Measurements from ENCODE around the gene ARID3A.
"Not testable (repeated sequence)": the region's sequence is repeated elsewhere in the genome, so short reads cannot be mapped to it uniquely, and the experiment has no call there.

ARID3A gene

GRCh38 chr19:945401-946252, 19.8 kb downstream of the ARID3A start:
- in situ Hi-C loops (cut with MboI; ENCODE audit: low sequenced_read_pairs): no loop called here

- in situ Hi-C loops (cut with MboI; ENCODE audit: low sequenced_read_pairs): no loop called here
Measured at GRCh38 chr19:947090-947706, 21.4 kb downstream of the ARID3A start.

GRCh38 chr19:947707-948539, 22.1 kb downstream of the ARID3A start:
- in situ Hi-C loops (cut with MboI; ENCODE audit: low sequenced_read_pairs): no loop called here

GRCh38 chr19:948842-949496, 23.1 kb downstream of the ARID3A start:
- in situ Hi-C loops (cut with MboI; ENCODE audit: low sequenced_read_pairs): no loop called here

GRCh38 chr19:950352-951066, 24.7 kb downstream of the ARID3A start:
- in situ Hi-C loops (cut with MboI; ENCODE audit: low sequenced_read_pairs): no loop called here

GRCh38 chr19:952049-952679, 26.3 kb downstream of the ARID3A start:
- in situ Hi-C loops (cut with MboI; ENCODE audit: low sequenced_read_pairs): no loop called here

GRCh38 chr19:952680-953444, 27.0 kb downstream of the ARID3A start:
- in situ Hi-C loops (cut with MboI; ENCODE audit: low sequenced_read_pairs): no loop called here

- in situ Hi-C loops (cut with MboI; ENCODE audit: low sequenced_read_pairs): no loop called here
Measured at GRCh38 chr19:953445-954271, 27.8 kb downstream of the ARID3A start.

- in situ Hi-C loops (cut with MboI; ENCODE audit: low sequenced_read_pairs): no loop called here
Measured at GRCh38 chr19:954272-954671, 28.4 kb downstream of the ARID3A start.

GRCh38 chr19:954672-955494, 29.0 kb downstream of the ARID3A start:
- in situ Hi-C loops (cut with MboI; ENCODE audit: low sequenced_read_pairs): no loop called here

GRCh38 chr19:955803-956765, 30.2 kb downstream of the ARID3A start:
- in situ Hi-C loops (cut with MboI; ENCODE audit: low sequenced_read_pairs): no loop called here

- in situ Hi-C loops (cut with MboI; ENCODE audit: low sequenced_read_pairs): no loop called here
Measured at GRCh38 chr19:956766-957440, 31.1 kb downstream of the ARID3A start.

- in situ Hi-C loops (cut with MboI; ENCODE audit: low sequenced_read_pairs): not testable (repeated sequence)
Measured at GRCh38 chr19:957578-957977, 31.7 kb downstream of the ARID3A start.

GRCh38 chr19:958967-959855, 33.4 kb downstream of the ARID3A start:
- in situ Hi-C loops (cut with MboI; ENCODE audit: low sequenced_read_pairs): no loop called here

GRCh38 chr19:960020-960419, 34.2 kb downstream of the ARID3A start:
- in situ Hi-C loops (cut with MboI; ENCODE audit: low sequenced_read_pairs): no loop called here
